ENCODE measurements around the gene ITGA11.

- no peak for TF ChIP-seq ARNTL (CRISPR knock-in tag; IDR thresholded peaks at IDR 0.05; ENCODE audit: borderline replicate concordance, low read depth)
- TF ChIP-seq PPARA (CRISPR knock-in tag; IDR thresholded peaks at IDR 0.05; ENCODE audit: borderline replicate concordance) = no peak
- no peak for TF ChIP-seq PATZ1 (CRISPR knock-in tag; IDR thresholded peaks at IDR 0.05; ENCODE audit: borderline replicate concordance)
- no peak for TF ChIP-seq ZFP3 (CRISPR knock-in tag; IDR thresholded peaks at IDR 0.05)
- TF ChIP-seq OSR1 (CRISPR knock-in tag; IDR thresholded peaks at IDR 0.05) = no peak
- no peak for TF ChIP-seq ZC3H10 (CRISPR knock-in tag; IDR thresholded peaks at IDR 0.05)
- no peak for TF ChIP-seq TOX (CRISPR knock-in tag; IDR thresholded peaks at IDR 0.05; ENCODE audit: borderline replicate concordance)
- TF ChIP-seq CSRNP3 (CRISPR knock-in tag; IDR thresholded peaks at IDR 0.05) = no peak
- no peak for TF ChIP-seq ISL1 (CRISPR knock-in tag; IDR thresholded peaks at IDR 0.05)
- TF ChIP-seq POU6F1 (CRISPR knock-in tag; IDR thresholded peaks at IDR 0.05; ENCODE audit: borderline replicate concordance, low read depth) = no peak
- no peak for TF ChIP-seq BACH2 (CRISPR knock-in tag; IDR thresholded peaks at IDR 0.05; ENCODE audit: borderline replicate concordance)
- TF ChIP-seq TCF4 (CRISPR knock-in tag; IDR thresholded peaks at IDR 0.05; ENCODE audit: borderline replicate concordance) = no peak
- no peak for TF ChIP-seq GLIS3 (CRISPR knock-in tag; IDR thresholded peaks at IDR 0.05)
- TF ChIP-seq ZNF70 (CRISPR knock-in tag; IDR thresholded peaks at IDR 0.05) = no peak
These were observed 159.2 kb downstream of the ITGA11 start for GRCh38 chr15:68272721-68273271.

Data from SK-N-SH treated with all-trans-retinoic acid at 6 μM for 48 hours (cell line).